Panc1 (cell line): ENCODE data around the gene SH2D5. TPM values are rescaled to one million over a fixed set of nuclear protein-coding genes. Genes with fewer than 3 reads are reported as not detected.

ENCODE experiments used
- ATAC-seq: fragments of 200-7000 bp; cut with Tn5 transposase; 2 replicates; pipeline ENCODE4 v1.9.1; 2020; ENCODE audit warnings: mild to moderate bottlenecking, moderate library complexity
- BruUV-seq: library from RNA; stranded (reverse); fragments of 400-500 nt; replicated peaks from 2 replicates; lab custom pipeline; 2021; lab: Mats Ljungman, UMichigan
- CTCF ChIA-PET: fragments of 300-600 bp; sonication (Branson Sonifier 250); formaldehyde crosslinking; loops from one replicate; lab custom pipeline; 2022; ENCODE audit warnings: antibody characterized with exemption; lab: Charles Lee
- POLR2A ChIA-PET: fragments of 300-600 bp; sonication (Branson Sonifier 250); formaldehyde crosslinking; loops from one replicate; lab custom pipeline; 2022; ENCODE audit warnings: antibody characterized with exemption; lab: Charles Lee
- DNase-seq: peaks from one replicate; pipeline ENCODE4 v3.0.0-alpha.2; 2010; ENCODE audit warnings: low read depth, low spot score
- H3K27ac ChIP-seq: 2 replicates; pipeline ENCODE4 v1.5.1; 2011; ENCODE audit warnings: mild to moderate bottlenecking, low read length, inconsistent platforms
- H3K27me3 ChIP-seq: fragments of 200-500 bp; sonication (Bioruptor generic); 2 replicates; pipeline ENCODE4 v1.6.0; 2014; ENCODE audit warnings: low read length, inconsistent platforms; ENCODE audit not compliant: control insufficient read depth, insufficient read depth
- H3K36me3 ChIP-seq: fragments of 200-500 bp; sonication (Bioruptor generic); 2 replicates; pipeline ENCODE4 v1.5.1; 2014; ENCODE audit warnings: inconsistent platforms, mild to moderate bottlenecking, low read length, moderate library complexity; ENCODE audit not compliant: control insufficient read depth, insufficient read depth
- H3K4me1 ChIP-seq: 2 replicates; pipeline ENCODE4 v1.5.1; 2011; ENCODE audit warnings: inconsistent platforms, mild to moderate bottlenecking, low read length, moderate library complexity; ENCODE audit not compliant: control insufficient read depth, insufficient read depth
- H3K4me3 ChIP-seq, 2 experiments: 2 replicates each; pipeline ENCODE4 v1.5.1; 2011 to 2012; ENCODE audit warnings: low read depth in 2 of 2, low read length in 2 of 2, mild to moderate bottlenecking in 2 of 2, inconsistent platforms in 1 of 2, moderate library complexity in 1 of 2
- H3K9me3 ChIP-seq: fragments of 200-500 bp; sonication (Bioruptor generic); 2 replicates; pipeline ENCODE4 v1.5.1; 2014; ENCODE audit warnings: low read depth, mild to moderate bottlenecking, inconsistent platforms, low read length, moderate library complexity; ENCODE audit not compliant: control insufficient read depth, insufficient read depth
- POLR2AphosphoS5 ChIP-seq: IDR thresholded peaks from 2 replicates; pipeline ENCODE4 v1.6.1; 2012; ENCODE audit warnings: mild to moderate bottlenecking, low read depth, low read length, moderate library complexity
- SIN3A ChIP-seq: IDR thresholded peaks from 2 replicates; pipeline ENCODE4 v1.6.1; 2012; ENCODE audit warnings: low read depth, mild to moderate bottlenecking, low read length, moderate library complexity, borderline replicate concordance; ENCODE audit not compliant: insufficient read depth
- TCF7L2 ChIP-seq: IDR thresholded peaks from 2 replicates; pipeline ENCODE4 v1.6.1; 2011; ENCODE audit warnings: mild to moderate bottlenecking, low read depth, low read length, inconsistent platforms
- in situ Hi-C: cut with HindIII; loops from 2 replicates; pipeline ENCODE4 v1.10.0; 2016; ENCODE audit warnings: low sequenced_read_pairs, low pct_unique_long_range_greater_than_20kb
- intact Hi-C: fragments of 100-400 bp; cut with micrococcal nuclease; formaldehyde crosslinking; loops from one replicate; pipeline ENCODE4 v1.10.0; 2022; ENCODE audit not compliant: unreplicated experiment
- total RNA-seq: library from RNA; stranded (reverse); gene quantifications from one replicate; pipeline ENCODE4 v1.2.1, GENCODE V29; 2021; ENCODE audit not compliant: unreplicated experiment
- TF ChIP-seq, protein P1 (sequence below), 2 experiments: IDR thresholded peaks; 2 replicates each; pipeline ENCODE4 v1.6.1; 2011 to 2012; ENCODE audit warnings: low read depth in 2 of 2, control low read depth in 1 of 2, low read length in 1 of 2, mild to moderate bottlenecking in 1 of 2, moderate library complexity in 1 of 2; ENCODE audit not compliant: insufficient read depth in 1 of 2
- TF ChIP-seq, protein P2 (sequence below): fragments of 450-650 bp; IDR thresholded peaks from 2 replicates; pipeline ENCODE4 v1.5.1; 2017; ENCODE audit warnings: mild to moderate bottlenecking

SH2D5 gene
- total RNA-seq, 1 experiment from 2014 or later = 23.3 TPM

DNA sequence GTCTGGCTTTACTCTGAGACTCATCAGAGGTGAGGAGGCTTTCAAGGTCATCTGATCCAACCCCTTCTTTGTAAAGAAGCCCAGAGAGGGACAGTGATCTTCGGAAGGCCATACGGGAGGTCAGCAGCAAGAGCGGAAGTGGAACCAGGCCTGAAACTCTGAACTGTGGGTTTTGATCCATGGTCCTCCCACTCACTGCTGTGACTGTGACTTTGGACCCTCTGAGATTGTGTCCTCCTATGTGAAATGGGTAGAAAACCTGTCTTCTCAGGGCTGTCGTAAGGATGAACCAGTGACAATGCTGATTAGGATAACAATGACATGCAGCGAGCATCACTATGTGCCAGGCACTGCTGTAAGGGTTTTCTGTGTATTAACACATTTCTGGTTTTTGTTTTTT lies 61.6 kb downstream of the SH2D5 start:
- DNase-seq (no peak), ATAC-seq (no peak)
- H3K9me3 ChIP-seq = no peaks in the 10 kb centered on the region
- intact Hi-C loops = no loop called here
- BruUV-seq = no TSS peak
- POLR2A ChIA-PET = no interaction called here
- H3K27ac ChIP-seq = no peak overlapping the region
- no peak overlapping the region for H3K4me3 ChIP-seq
- CTCF ChIA-PET = no interaction called here
- H3K36me3 ChIP-seq = no peaks in the 10 kb centered on the region
- in situ Hi-C loops = no loop called here
- no peak for TF ChIP-seq POLR2AphosphoS5
- TF ChIP-seq, protein P1, sequence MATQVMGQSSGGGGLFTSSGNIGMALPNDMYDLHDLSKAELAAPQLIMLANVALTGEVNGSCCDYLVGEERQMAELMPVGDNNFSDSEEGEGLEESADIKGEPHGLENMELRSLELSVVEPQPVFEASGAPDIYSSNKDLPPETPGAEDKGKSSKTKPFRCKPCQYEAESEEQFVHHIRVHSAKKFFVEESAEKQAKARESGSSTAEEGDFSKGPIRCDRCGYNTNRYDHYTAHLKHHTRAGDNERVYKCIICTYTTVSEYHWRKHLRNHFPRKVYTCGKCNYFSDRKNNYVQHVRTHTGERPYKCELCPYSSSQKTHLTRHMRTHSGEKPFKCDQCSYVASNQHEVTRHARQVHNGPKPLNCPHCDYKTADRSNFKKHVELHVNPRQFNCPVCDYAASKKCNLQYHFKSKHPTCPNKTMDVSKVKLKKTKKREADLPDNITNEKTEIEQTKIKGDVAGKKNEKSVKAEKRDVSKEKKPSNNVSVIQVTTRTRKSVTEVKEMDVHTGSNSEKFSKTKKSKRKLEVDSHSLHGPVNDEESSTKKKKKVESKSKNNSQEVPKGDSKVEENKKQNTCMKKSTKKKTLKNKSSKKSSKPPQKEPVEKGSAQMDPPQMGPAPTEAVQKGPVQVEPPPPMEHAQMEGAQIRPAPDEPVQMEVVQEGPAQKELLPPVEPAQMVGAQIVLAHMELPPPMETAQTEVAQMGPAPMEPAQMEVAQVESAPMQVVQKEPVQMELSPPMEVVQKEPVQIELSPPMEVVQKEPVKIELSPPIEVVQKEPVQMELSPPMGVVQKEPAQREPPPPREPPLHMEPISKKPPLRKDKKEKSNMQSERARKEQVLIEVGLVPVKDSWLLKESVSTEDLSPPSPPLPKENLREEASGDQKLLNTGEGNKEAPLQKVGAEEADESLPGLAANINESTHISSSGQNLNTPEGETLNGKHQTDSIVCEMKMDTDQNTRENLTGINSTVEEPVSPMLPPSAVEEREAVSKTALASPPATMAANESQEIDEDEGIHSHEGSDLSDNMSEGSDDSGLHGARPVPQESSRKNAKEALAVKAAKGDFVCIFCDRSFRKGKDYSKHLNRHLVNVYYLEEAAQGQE (IDR thresholded peaks at IDR 0.05; ENCODE audit: insufficient read depth in 1 of 2, low read depth in 2 of 2, low read length in 1 of 2) = no peak
- no peak for TF ChIP-seq SIN3A
- TF ChIP-seq, protein P2, sequence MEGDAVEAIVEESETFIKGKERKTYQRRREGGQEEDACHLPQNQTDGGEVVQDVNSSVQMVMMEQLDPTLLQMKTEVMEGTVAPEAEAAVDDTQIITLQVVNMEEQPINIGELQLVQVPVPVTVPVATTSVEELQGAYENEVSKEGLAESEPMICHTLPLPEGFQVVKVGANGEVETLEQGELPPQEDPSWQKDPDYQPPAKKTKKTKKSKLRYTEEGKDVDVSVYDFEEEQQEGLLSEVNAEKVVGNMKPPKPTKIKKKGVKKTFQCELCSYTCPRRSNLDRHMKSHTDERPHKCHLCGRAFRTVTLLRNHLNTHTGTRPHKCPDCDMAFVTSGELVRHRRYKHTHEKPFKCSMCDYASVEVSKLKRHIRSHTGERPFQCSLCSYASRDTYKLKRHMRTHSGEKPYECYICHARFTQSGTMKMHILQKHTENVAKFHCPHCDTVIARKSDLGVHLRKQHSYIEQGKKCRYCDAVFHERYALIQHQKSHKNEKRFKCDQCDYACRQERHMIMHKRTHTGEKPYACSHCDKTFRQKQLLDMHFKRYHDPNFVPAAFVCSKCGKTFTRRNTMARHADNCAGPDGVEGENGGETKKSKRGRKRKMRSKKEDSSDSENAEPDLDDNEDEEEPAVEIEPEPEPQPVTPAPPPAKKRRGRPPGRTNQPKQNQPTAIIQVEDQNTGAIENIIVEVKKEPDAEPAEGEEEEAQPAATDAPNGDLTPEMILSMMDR = no peak
- TF ChIP-seq TCF7L2 = no peak
- no peaks in the 10 kb centered on the region for H3K4me1 ChIP-seq
- no peaks in the 10 kb centered on the region for H3K27me3 ChIP-seq

Other genes with a start within 250 kb of the SH2D5 start
- 4.4 TPM for gene CAMK2N1, start 246.5 kb downstream of the SH2D5 start, total RNA-seq
- 39.4 TPM for gene MUL1, start 224.6 kb downstream of the SH2D5 start, total RNA-seq
- gene FAM43B, start 180.1 kb downstream of the SH2D5 start, total RNA-seq = 3.0 TPM
- gene CDA, start 143.6 kb downstream of the SH2D5 start, total RNA-seq = 0.62 TPM
- 32.1 TPM for gene PINK1, start 99.2 kb downstream of the SH2D5 start, total RNA-seq
- 337 TPM for gene DDOST, start 71.3 kb downstream of the SH2D5 start, total RNA-seq
- 3.9 TPM for gene KIF17, start 14.7 kb downstream of the SH2D5 start, total RNA-seq
- 263 TPM for gene HP1BP3, start 54.6 kb upstream of the SH2D5 start, total RNA-seq